HG02763 (cell line): ENCODE results near the gene CEBPB.

Experiments used
- ATAC-seq: cut with Tn5 transposase; IDR thresholded peaks from one replicate; pipeline ENCODE4 v1.9.1; 2021; ENCODE audit warnings: mild to moderate bottlenecking, moderate library complexity; ENCODE audit not compliant: unreplicated experiment

CEBPB gene

DNA sequence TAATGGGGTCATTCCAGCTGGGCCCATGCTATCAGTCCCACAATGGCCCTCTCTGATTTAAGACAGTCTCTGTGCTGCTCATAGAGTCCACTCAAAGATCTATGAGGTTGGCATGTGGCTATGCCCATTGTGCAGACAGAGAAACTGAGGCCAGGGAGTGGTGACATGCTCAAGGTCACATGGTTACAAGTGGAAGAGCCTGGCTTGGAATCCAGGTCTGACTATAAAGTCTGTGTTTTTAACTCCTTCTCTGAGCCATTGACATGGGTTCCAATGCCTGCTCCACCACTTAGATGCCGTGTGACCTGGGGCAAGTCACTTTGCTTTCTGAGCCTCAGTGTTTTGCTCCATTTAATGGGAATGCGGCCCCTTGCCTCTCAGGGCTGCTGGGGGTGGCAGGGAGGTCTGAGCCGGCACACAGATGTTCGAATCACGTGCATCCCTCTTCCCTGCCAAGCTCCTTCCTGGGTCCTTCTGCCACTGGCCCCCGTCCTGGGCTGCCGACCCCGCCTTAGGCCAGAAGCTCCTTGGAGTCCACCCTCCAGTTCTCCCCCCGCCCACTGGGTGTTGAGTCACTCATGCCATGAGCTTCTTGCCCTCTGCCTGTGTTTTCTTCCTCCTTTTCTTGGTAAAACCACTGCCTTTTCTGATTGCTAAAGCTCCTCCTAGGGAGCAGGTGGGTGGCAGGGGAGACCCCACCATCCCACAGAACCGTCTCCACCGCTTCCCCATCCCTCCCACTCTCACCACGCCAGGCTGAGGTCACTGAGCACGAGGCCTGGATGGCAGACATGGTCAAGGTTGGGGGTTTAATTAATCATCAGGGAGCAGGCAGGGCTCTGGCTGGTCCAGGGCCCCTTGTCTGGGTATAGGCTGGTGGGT is 35.7 kb downstream of the CEBPB start:
- ATAC-seq: no peak

GRCh38 chr20:50227506-50227905 is 36.9 kb downstream of the CEBPB start:
- no peak for ATAC-seq

- ATAC-seq: no peak
Observed at GRCh38 chr20:50229156-50229607, 38.6 kb downstream of the CEBPB start.

DNA sequence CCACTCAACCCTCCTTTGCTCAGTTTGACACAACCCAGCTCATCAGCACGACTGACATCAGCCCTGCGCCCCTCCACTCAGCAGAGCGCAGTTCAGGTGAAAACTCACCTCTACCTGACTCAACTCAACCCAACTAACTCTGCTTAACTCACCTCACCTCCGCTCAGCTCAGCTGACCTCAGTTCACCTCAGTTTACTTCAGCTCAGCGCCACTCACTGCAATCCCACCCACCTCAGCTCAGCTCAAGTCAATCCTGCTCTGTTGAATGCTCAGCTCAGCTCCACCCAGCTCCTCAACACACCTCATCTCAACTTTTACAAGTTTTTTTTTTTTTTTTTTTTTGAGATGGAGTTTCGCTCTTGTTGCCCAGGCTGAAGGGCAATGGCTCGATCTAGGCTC is 39.6 kb downstream of the CEBPB start:
- no peak for ATAC-seq

DNA sequence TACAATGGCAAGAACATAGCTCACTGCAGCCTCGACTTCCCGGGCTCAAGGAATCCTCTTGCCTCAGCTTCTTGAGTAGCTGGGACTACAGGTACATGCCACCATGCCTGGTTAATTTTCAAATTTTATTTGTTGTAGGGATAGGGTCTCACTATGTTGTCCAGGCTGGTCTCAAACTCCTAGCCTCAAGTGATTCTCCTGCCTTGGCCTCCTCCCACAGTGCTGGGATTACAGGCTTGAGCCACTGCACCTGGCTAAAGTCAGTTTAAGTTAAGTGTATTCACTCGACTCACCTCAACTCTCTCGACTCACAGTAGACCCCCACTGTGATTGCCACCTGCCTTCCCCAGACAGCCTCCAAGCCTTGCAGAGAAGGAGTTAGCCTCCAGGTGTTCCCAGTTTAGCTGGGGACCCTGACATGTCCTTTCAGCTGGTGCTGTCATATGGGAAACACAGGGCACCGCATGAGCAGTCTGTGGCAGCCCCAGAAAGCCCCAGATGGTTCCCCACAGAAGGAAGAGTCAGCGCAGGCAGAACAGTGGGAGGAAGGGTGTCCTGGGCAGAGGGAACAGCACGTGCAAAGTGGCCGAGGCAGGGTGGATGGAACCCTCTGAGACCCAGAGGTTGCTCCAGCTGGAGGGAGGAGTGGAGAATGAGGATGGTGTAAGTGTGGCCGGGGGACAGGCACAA is 40.4 kb downstream of the CEBPB start:
- no peak for ATAC-seq

DNA sequence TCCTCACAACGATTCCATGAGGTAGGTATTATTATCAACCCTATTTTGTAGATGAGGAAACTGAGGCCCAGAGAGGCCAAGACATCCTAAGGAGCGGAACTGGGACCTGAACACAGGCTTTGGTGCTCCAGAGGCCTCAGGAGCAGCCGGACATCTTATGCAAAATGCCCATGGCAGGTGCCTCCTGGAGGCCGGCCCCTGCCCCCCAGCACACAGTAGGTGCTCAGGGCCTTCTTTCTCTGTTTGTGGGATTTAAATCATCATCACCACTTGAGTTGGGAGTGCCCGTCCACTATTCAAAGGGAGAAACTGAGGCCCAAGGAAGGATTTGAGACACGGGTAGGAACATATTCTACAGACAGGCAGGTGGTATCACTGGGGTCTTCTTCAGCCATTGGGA is 41.2 kb downstream of the CEBPB start:
- no peak for ATAC-seq

DNA sequence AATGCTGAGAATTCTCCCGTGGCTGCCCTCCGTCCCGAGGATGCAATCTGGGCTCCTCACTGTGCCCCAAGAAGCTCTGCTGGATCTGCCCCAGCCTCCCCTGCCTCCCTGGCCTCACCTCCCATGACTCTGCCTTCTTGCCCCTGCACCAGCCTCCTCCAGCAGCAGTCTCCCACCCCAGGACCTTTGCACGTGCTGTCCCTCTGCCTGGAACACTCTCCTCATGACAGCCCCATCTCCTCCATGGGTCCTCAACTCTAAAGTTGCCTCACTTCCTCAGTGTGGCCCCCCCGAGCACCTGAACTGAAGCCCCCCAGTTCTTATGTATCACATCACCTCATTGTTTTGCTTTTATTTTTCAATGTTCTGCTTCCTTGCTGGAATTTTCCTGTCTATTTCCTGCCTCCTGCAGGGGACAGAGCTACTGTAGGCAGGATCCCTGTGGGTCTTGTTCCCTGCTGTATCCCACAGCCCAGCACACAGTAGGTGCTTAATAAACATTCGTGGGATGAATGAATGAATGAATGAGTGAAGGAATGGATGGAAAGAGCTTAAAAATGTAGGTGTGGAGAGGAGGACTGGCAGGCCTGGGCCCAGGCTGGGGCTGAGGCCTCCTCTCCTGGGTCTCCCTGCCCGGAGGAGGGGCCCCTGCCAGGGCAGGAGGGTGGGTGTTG is 42.2 kb downstream of the CEBPB start:
- no peak for ATAC-seq

DNA sequence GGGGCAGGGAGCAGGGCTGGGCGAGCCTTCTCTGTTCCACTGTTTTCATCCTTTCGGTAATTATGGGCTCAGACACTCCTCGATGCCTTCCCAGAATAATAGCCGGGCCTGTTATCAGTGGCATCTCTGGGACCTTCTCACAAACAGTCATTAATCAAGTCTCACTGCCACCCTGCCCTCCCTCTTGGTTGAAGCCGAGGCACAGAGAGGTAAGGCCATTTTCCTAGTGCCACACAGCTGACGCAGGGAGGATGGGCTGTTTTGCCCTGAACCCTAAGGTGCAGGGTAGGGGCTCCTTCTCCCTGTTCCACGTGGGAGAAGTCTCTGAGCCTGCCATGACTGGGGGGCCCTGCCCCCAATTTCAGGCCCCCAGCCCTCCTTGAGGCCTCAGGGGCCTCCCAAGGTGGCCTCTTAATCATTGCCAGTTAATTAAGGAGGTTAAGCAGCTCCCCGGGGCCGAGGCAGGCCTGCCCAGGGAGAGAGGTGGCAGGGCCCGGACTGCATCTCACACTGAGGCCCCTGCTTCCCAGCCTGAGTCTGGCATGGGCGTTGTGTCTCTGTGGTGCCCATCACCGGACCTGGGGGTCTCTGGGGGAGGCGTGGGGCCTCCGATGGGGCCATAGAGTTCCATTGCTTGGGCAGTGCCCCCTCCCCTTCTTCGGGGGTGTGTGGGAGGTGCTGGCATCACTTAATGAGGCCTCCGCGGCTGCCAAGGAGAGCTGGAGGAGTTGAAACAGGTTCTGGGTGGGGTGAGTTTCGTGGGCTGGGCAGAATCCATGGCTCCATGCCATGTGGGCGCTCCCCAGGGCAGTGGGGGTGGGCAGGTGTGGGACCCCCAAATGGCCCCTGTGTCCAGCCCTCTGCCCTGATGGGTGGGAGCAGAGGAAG is 42.9 kb downstream of the CEBPB start:
- ATAC-seq: no peak

- no peak for ATAC-seq
Observed at GRCh38 chr20:50234288-50234687, 43.7 kb downstream of the CEBPB start.

GRCh38 chr20:50237349-50237748 is 46.7 kb downstream of the CEBPB start:
- ATAC-seq: no peak

DNA sequence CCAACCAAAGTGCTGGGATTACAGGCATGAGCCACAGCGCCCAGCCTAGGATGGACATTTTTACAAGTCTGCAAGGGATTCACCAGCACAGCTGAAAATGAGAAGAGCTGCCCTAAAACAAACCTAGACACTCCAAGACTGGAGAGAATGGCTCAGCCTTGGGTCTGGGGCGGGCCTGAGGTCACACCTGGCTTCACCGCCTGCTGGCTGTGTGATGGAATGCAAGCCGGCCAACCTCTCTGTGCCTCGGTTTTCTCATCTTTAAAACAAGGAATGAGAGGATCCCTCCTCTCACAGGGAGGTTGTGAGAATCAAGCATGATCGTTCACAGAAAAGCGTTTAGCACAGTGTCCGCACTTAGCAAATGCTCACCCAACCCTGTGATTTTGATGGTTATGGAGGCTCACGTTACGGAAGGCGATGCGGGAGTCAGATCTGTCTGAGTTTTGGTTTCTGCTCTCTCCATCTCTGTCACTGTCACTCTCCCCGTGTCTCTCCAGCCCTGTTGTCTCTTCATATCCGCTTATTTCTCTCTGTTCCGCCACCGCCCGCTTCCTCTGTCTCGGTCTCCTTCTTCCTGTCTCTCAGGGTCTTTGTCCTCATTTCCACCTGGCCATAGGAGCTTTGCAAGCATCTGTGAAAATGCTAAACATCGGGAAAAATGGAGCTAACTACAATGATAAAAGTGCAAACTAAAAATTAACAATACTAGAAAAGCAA is 47.6 kb downstream of the CEBPB start:
- no peak for ATAC-seq

GRCh38 chr20:50240092-50240491 is 49.5 kb downstream of the CEBPB start:
- ATAC-seq: no peak

DNA sequence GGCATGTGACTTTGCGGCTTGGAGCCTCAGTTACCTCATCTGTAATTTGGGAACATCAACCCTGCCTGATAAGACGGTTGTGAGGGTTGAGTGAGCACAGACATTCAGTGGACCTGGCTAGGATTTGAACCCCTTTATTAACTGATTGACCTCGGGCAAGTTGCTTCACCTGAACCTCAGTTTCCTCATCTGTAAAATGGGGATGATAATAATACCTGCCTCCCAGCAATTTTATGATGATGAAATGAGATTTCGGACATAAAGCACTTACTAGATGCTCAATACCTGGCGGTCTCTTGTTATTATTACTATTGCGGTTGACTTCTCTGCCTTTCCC is 51.5 kb downstream of the CEBPB start:
- ATAC-seq: no peak
